Heart left ventricle (tissue), 16 donors: ENCODE data around the gene AGPAT4. TPM values are rescaled to one million over a fixed set of nuclear protein-coding genes. Genes with fewer than 3 reads are reported as not detected.

ENCODE experiments used
- ATAC-seq, 4 donors: fragments of 200-7000 bp; cut with Tn5 transposase; one replicate each; pipeline ENCODE4 v1.9.1; 2020 to 2022; ENCODE audit warnings: moderate library complexity in 4 of 4, mild to moderate bottlenecking in 3 of 4, moderate number of reproducible peaks in 1 of 4
- DNase-seq, 5 donors: peaks; one replicate each; pipeline ENCODE4 v3.0.0-alpha.2; 2020
- H3K27ac ChIP-seq, 12 donors: fragments of 200-600 bp; sonication (generic) in 4 of 12; one replicate each; pipeline versions ENCODE4 v1.5.0 to v1.8.0; 2016 to 2022; ENCODE audit warnings: mild to moderate bottlenecking in 2 of 12
- H3K27me3 ChIP-seq, 9 donors: fragments of 200-600 bp; sonication (generic) in 2 of 9; one replicate each; pipeline versions ENCODE4 v1.5.1 to v1.8.0; 2016 to 2022; ENCODE audit warnings: mild to moderate bottlenecking in 3 of 9
- H3K36me3 ChIP-seq, 9 donors: fragments of 200-600 bp; sonication (generic) in 2 of 9; one replicate each; pipeline versions ENCODE4 v1.5.0 to v1.8.0; 2018 to 2022; ENCODE audit warnings: mild to moderate bottlenecking in 2 of 9
- H3K4me1 ChIP-seq, 12 donors: fragments of 200-600 bp; sonication (generic) in 4 of 12; one replicate each; pipeline versions ENCODE4 v1.5.0 to v1.8.0; 2016 to 2022; ENCODE audit warnings: mild to moderate bottlenecking in 3 of 12
- H3K4me3 ChIP-seq, 12 donors: fragments of 200-600 bp; sonication (generic) in 4 of 12; one replicate each; pipeline versions ENCODE4 v1.5.0 to v1.8.0; 2017 to 2022; ENCODE audit warnings: mild to moderate bottlenecking in 9 of 12, moderate library complexity in 4 of 12
- H3K9me3 ChIP-seq, 12 donors: fragments of 200-600 bp; sonication (generic) in 4 of 12; one replicate each; pipeline versions ENCODE4 v1.5.0 to v1.8.0; 2016 to 2022; ENCODE audit warnings: mild to moderate bottlenecking in 1 of 12
- POLR2A ChIP-seq, 2 donors: fragments of 450-650 bp; IDR thresholded peaks; one replicate each; pipeline ENCODE4 v1.6.1; 2017; ENCODE audit warnings: antibody characterized with exemption in 2 of 2, mild to moderate bottlenecking in 2 of 2, moderate library complexity in 2 of 2
- WGBS, 4 donors: extraction: QIAGEN DNeasy Blood & Tissue Kit in 2 of 4; methylation state at CpG; one replicate each; pipeline versions ENCODE4 v1.1.5 to v1.1.7; 2013 to 2018; 5-methylcytosine and 5-hydroxymethylcytosine counted together
- intact Hi-C, 10 donors: fragments of 100-400 bp; cut with DNase I; formaldehyde crosslinking; loops; one replicate each; pipeline versions ENCODE4 v1.11.1 to v1.14.2; 2022
- polyA plus RNA-seq, 2 donors: library from polyadenylated mRNA; stranded (reverse); fragments of 200-250 nt; gene quantifications; one replicate each; pipeline ENCODE4 v1.2.3, GENCODE V29; 2013
- total RNA-seq, 9 donors: library from RNA; depleted of rRNA in 2 of 9; stranded (reverse); fragments of >200 nt in 2 of 9; fragmentation: NEBNext Ultra II Directional in 3 of 9; extraction: Animal tissue kit (Norgen Biotek cat#: 25700) in 3 of 9; gene quantifications; one replicate each; pipeline versions ENCODE4 v1.1.0 to v1.2.4, GENCODE V29; 2016 to 2023
- TF ChIP-seq, protein P1 (sequence below), 12 donors: fragments of 200-600 bp; sonication (generic) in 4 of 12; IDR thresholded peaks; one replicate each; pipeline versions ENCODE4 v1.5.0 to v1.8.0; 2018 to 2022; ENCODE audit warnings: antibody characterized with exemption in 12 of 12, mild to moderate bottlenecking in 5 of 12
- donor health status: ischemic (EF 13 %, LVEDD 7.1; RV severe dilation, severe dysfunction).
- donor health status: healthy with polysubstance abuse.
- donor health status: DM: no; HTN: yes; CAD: no.
- donor health status: DM: no; HTN: no; CAD: no.
- donor health status: ischemic (EF 25% LVEDD 6.9; RV normal size, moderate dysfunction).
- donor health status: ischemic (EF 25% LVEDD 5.7; RV mildly dilated, moderate dysfunction).
- donor health status: healthy.
- donor health status: DM: yes; HTN: yes; CAD: no.
- donor health status: ischemic (EF 35%, LVEDD 5.7; RV mildly dilated, moderate dysfunction).
- donor health status: nonischemic (EF 11% LVEDD 7.7; RV severe dilation, severe dysfunction).
- donor health status: DM: yes; HTN: yes; CAD: no.
- donor health status: PGD.
- donor health status: ischemic (EF 29% LVEDD 5.4; RV normal size, mild dysfunction).
- donor health status: nonischemic (EF 23%, LVEDD 6.1; RV moderate dilation, normal function).

AGPAT4 gene
- total and polyA plus RNA-seq, 11 donors: 0.83 to 5.0 (median 1.8) TPM

- DNase-seq: no peak
- ATAC-seq: no peak
- Histone ChIP-seq H3K4me3 (no peak overlapping the region), H3K27me3 (no peaks in the 10 kb centered on the region), H3K36me3 (peaks cover 0 to 100% (median 98%) of the 10 kb centered on the region in 9 donors), H3K27ac (peak overlapping the region in 1 of 12 donors; percentile 50), H3K9me3 (no peaks in the 10 kb centered on the region), H3K4me1 (no peaks in the 10 kb centered on the region)
- TF ChIP-seq, protein P1, sequence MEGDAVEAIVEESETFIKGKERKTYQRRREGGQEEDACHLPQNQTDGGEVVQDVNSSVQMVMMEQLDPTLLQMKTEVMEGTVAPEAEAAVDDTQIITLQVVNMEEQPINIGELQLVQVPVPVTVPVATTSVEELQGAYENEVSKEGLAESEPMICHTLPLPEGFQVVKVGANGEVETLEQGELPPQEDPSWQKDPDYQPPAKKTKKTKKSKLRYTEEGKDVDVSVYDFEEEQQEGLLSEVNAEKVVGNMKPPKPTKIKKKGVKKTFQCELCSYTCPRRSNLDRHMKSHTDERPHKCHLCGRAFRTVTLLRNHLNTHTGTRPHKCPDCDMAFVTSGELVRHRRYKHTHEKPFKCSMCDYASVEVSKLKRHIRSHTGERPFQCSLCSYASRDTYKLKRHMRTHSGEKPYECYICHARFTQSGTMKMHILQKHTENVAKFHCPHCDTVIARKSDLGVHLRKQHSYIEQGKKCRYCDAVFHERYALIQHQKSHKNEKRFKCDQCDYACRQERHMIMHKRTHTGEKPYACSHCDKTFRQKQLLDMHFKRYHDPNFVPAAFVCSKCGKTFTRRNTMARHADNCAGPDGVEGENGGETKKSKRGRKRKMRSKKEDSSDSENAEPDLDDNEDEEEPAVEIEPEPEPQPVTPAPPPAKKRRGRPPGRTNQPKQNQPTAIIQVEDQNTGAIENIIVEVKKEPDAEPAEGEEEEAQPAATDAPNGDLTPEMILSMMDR (IDR thresholded peaks at IDR 0.05): no peak
- TF ChIP-seq POLR2A (IDR thresholded peaks at IDR 0.05): no peak
- intact Hi-C loops: loop anchor here in 4 of 10 donors (10.0 kb wide), 1 partner anchor 265 kb away; no protein-coding TSS in a partner anchor
- 77 to 86% (median 83%) methylated on average over 4 of the region's 4 CpGs for WGBS, 4 donors
Observed at GRCh38 chr6:161109366-161109765, 164.5 kb downstream of the AGPAT4 start.

DNA sequence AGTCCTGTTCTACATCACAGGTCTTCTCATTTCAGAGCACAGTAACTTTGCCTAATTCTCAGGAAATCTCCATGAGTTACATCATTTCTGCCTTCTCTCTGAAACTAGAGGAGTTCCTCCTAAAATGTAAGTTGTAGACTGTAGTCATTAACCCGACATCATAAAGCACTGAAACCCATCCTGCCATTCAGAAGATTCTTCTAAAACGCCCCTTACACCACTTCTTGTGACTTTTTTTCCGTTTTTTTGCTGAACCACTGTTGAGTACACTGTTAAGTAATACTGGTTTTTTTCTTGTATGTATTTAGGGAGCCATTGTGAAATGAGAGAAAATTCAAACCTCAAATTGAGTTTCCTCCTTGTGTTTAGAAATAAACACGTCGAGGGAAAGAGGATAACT, 164.9 kb downstream of the AGPAT4 start:
- no peaks in the 10 kb centered on the region for H3K9me3 ChIP-seq
- H3K27me3 ChIP-seq: no peaks in the 10 kb centered on the region
- peak overlapping the region in 1 of 12 donors; percentile 50 for H3K27ac ChIP-seq
- no peaks in the 10 kb centered on the region for H3K4me1 ChIP-seq
- TF ChIP-seq, protein P1 (IDR thresholded peaks at IDR 0.05): no peak
- no peak for TF ChIP-seq POLR2A (IDR thresholded peaks at IDR 0.05)
- ATAC-seq (no peak), DNase-seq (no peak)
- peaks cover 0 to 100% (median 98%) of the 10 kb centered on the region in 9 donors for H3K36me3 ChIP-seq
- 92 to 94% (median 93%) methylated on average over 5 of the region's 5 CpGs for WGBS, 4 donors
- intact Hi-C loops: loop anchor here in 4 of 10 donors (10.0 kb wide), 1 partner anchor 266 kb away; no protein-coding TSS in a partner anchor
- no peak overlapping the region for H3K4me3 ChIP-seq

GRCh38 chr6:161107779-161108730, 165.8 kb downstream of the AGPAT4 start:
- 92 to 95% (median 94%) methylated on average over 23 of the region's 23 CpGs for WGBS, 4 donors
- intact Hi-C loops: loop anchor here in 4 of 10 donors (10.0 kb wide), 1 partner anchor 267 kb away; no protein-coding TSS in a partner anchor
- H3K9me3 ChIP-seq: no peaks in the 10 kb centered on the region
- no peaks in the 10 kb centered on the region for H3K27me3 ChIP-seq
- peak overlapping the region in 1 of 12 donors; percentile 50 for H3K27ac ChIP-seq
- TF ChIP-seq, protein P1 (IDR thresholded peaks at IDR 0.05): no peak
- no peak for TF ChIP-seq POLR2A (IDR thresholded peaks at IDR 0.05)
- no peak for DNase-seq
- no peak for ATAC-seq
- H3K4me1 ChIP-seq: no peaks in the 10 kb centered on the region
- peaks cover 0 to 100% (median 98%) of the 10 kb centered on the region in 9 donors for H3K36me3 ChIP-seq
- H3K4me3 ChIP-seq: no peak overlapping the region

GRCh38 chr6:161105408-161105807, 168.5 kb downstream of the AGPAT4 start:
- Histone ChIP-seq H3K4me1 (no peaks in the 10 kb centered on the region), H3K27me3 (no peaks in the 10 kb centered on the region), H3K27ac (no peak overlapping the region), H3K4me3 (no peak overlapping the region), H3K9me3 (no peaks in the 10 kb centered on the region), H3K36me3 (peaks cover 0 to 100% (median 94%) of the 10 kb centered on the region in 9 donors)
- ATAC-seq (no peak), DNase-seq (no peak)
- no peak for TF ChIP-seq POLR2A (IDR thresholded peaks at IDR 0.05)
- intact Hi-C loops: loop anchor here in 4 of 10 donors (10.0 kb wide), 1 partner anchor 269 kb away; no protein-coding TSS in a partner anchor
- 97 to 99% (median 98%) methylated on average over 2 of the region's 2 CpGs for WGBS, 4 donors
